AG09319 (cell line): ENCODE measurements around the gene PCDHGA4.
A peak's percentile ranks its signal among the peaks of the same experiment; 100 is the strongest.
"Not testable (repeated sequence)": the region's sequence is repeated elsewhere in the genome, so short reads cannot be mapped to it uniquely, and the experiment has no call there.

ENCODE experiments used
- DNase-seq: peaks from one replicate; pipeline ENCODE4 v3.0.0-alpha.2; 2010; ENCODE audit warnings: low read depth; ENCODE audit errors: extremely low read depth
- TF ChIP-seq, protein P1 (sequence below): IDR thresholded peaks from 2 replicates; pipeline ENCODE4 v1.5.1; 2011; ENCODE audit warnings: low read depth, mild to moderate bottlenecking, inconsistent platforms, low read length, moderate library complexity

PCDHGA4 gene

DNA sequence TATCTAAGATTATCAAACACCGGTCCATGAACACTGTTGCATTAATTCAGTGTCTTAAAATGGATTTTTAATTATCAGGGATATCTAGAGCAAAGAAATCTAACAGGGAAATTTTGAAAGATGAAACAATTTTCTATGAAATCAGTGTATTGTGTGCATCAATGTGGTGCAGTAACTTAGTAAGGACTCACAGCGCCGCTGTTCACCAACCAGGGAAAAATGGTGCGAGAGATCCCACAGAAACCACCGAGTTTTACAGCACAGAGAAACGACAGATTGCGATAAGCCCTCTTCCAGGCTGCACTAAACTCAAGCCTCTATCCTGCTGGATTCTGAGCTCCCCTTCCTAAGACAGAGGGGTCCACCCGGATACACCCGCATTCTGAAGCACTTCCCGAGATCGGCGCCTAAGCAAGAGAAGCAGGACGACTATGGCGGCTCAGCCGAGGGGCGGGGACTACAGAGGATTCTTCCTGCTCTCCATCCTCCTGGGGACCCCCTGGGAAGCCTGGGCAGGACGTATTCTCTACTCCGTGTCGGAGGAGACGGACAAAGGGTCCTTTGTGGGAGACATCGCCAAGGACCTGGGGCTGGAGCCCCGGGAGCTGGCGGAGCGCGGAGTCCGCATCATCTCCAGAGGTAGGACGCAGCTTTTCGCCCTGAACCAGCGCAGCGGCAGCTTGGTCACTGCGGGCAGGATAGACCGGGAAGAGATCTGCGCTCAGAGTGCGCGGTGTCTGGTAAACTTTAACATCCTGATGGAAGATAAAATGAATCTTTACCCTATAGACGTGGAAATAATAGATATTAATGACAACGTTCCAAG lies 27.9 kb downstream of the PCDHGA4 start, which contains the start of gene PCDHGA7:
PCDHGA7 (plus strand) TSS at position 274 of the 826 bp plus-strand sequence; CDS start at position 432, 158 bp downstream.
- DNase-seq: no peak
- TF ChIP-seq, protein P1, sequence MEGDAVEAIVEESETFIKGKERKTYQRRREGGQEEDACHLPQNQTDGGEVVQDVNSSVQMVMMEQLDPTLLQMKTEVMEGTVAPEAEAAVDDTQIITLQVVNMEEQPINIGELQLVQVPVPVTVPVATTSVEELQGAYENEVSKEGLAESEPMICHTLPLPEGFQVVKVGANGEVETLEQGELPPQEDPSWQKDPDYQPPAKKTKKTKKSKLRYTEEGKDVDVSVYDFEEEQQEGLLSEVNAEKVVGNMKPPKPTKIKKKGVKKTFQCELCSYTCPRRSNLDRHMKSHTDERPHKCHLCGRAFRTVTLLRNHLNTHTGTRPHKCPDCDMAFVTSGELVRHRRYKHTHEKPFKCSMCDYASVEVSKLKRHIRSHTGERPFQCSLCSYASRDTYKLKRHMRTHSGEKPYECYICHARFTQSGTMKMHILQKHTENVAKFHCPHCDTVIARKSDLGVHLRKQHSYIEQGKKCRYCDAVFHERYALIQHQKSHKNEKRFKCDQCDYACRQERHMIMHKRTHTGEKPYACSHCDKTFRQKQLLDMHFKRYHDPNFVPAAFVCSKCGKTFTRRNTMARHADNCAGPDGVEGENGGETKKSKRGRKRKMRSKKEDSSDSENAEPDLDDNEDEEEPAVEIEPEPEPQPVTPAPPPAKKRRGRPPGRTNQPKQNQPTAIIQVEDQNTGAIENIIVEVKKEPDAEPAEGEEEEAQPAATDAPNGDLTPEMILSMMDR: peak; percentile 32

DNA sequence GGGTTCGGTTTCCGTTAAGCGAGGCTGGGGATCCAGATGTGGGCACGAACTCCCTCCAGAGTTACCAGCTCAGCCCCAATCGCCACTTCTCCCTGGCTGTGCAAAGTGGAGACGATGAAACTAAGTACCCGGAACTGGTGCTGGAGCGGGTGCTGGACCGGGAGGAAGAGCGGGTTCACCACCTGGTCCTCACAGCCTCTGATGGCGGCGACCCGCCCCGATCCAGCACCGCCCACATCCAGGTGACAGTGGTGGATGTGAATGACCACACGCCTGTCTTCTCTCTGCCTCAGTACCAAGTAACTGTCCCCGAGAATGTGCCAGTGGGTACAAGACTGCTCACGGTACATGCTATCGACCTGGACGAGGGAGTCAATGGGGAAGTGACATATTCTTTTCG lies 28.5 kb downstream of the PCDHGA4 start:
- no peak for DNase-seq
- TF ChIP-seq, protein P1: no peak

DNA sequence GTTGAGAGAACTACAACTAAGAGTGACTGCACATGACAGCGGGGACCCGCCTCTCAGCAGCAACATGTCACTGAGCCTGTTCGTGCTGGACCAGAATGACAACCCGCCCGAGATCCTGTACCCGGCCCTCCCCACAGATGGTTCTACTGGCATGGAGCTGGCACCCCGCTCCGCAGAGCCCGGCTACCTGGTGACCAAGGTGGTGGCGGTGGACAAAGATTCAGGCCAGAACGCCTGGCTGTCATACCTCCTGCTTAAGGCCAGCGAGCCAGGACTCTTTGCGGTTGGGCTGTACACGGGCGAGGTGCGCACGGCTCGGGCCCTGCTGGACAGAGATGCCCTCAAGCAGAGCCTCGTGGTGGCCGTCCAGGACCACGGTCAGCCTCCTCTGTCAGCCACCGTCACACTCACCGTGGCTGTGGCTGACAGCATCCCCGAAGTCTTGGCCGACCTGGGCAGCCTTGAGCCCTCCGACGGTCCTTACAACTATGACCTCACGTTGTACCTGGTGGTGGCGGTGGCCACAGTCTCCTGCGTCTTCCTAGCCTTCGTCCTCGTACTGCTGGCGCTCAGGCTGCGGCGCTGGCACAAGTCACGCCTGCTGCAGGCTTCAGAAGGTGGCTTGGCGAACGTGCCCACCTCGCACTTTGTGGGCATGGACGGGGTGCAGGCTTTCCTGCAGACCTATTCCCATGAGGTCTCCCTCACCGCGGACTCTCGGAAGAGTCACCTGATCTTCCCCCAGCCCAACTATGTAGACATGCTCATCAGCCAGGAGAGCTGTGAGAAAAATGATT lies 29.8 kb downstream of the PCDHGA4 start:
- no peak for DNase-seq
- TF ChIP-seq, protein P1: no peak

DNA sequence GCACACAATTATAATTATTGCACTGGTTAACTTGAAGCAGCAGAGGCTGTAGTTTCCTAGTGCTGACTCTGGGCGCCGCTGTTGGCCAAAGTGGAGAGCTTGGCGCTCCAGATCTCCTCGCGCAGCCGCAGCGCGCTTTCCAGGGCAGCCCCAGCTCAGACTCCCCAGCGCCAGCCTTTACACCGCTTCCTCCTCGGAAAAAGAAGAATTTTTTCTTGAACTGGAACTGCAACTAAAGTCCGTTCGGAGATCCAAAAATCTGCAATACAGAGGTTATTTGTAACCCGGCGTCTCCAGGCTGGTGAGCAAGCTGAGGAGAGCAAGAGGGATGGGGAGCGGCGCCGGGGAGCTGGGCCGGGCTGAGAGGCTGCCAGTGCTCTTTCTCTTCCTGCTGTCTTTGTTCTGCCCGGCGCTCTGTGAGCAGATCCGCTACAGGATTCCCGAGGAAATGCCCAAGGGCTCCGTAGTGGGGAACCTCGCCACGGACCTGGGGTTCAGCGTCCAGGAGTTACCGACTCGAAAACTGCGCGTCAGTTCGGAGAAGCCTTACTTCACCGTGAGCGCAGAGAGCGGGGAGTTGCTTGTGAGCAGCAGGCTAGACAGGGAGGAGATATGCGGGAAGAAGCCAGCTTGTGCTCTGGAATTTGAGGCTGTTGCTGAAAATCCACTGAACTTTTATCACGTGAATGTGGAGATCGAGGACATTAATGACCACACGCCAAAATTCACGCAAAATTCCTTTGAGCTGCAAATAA lies 32.9 kb downstream of the PCDHGA4 start, which contains the start of gene PCDHGB4:
PCDHGB4 (plus strand) TSS at position 142 of the 755 bp plus-strand sequence; CDS start at position 329, 187 bp downstream.
- not testable (repeated sequence) for DNase-seq
- TF ChIP-seq, protein P1: peak; percentile 43

DNA sequence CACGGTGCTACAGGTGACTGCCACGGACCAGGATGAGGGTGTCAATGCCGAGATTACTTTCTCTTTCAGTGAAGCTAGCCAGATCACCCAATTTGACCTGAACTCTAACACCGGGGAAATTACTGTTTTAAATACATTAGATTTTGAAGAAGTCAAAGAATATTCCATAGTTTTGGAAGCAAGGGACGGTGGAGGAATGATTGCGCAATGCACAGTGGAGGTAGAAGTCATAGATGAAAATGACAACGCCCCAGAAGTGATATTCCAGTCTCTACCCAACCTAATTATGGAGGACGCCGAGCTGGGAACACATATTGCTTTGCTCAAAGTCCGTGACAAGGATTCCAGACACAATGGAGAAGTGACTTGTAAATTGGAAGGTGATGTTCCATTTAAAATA lies 33.8 kb downstream of the PCDHGA4 start:
- TF ChIP-seq, protein P1: no peak
- no peak for DNase-seq

DNA sequence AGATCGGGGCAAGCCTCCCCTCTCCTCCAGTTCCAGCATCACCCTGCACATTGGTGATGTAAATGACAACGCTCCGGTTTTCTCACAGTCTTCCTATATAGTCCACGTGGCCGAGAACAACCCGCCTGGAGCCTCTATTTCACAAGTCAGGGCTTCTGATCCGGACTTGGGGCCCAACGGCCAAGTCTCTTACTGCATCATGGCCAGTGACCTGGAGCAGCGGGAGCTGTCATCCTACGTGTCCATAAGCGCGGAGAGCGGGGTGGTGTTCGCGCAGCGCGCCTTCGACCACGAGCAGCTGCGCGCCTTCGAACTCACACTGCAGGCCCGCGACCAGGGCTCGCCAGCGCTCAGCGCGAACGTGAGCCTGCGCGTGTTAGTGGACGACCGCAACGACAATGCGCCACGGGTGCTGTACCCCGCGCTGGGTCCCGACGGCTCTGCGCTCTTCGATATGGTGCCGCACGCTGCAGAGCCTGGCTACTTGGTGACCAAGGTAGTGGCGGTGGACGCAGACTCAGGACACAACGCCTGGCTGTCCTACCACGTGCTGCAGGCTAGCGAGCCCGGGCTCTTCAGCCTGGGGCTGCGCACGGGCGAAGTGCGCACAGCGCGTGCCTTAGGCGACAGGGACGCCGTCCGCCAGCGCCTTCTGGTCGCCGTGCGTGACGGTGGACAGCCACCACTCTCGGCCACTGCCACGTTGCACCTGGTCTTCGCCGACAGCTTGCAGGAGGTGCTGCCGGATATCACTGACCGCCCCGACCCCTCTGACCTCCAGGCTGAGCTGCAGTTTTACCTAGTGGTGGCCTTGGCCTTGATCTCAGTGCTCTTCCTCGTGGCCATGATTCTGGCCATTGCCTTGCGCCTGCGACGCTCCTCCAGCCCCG lies 34.6 kb downstream of the PCDHGA4 start:
- DNase-seq: no peak
- TF ChIP-seq, protein P1: no peak
